Mesendoderm (in vitro differentiated cells): ENCODE measurements around the gene BTNL2.
"Not testable (repeated sequence)": the region's sequence is repeated elsewhere in the genome, so short reads cannot be mapped to it uniquely, and the experiment has no call there.

Source experiments
- DNase-seq: peaks from one replicate; pipeline ENCODE4 v3.0.0; 2013
- H2AK5ac ChIP-seq: 2 replicates; pipeline ENCODE4 v1.6.1; 2013; ENCODE audit warnings: low read length, inconsistent platforms
- H2BK120ac ChIP-seq: 2 replicates; pipeline ENCODE4 v1.6.1; 2013; ENCODE audit warnings: low read depth, mild to moderate bottlenecking, low read length, moderate library complexity, mixed read lengths
- H2BK15ac ChIP-seq: replicated peaks from 2 replicates; pipeline ENCODE4 v1.6.1; 2013; ENCODE audit warnings: low read depth, mild to moderate bottlenecking, moderate library complexity
- H2BK5ac ChIP-seq: 2 replicates; pipeline ENCODE4 v1.6.1; 2013; ENCODE audit warnings: low read length, inconsistent platforms
- H3K18ac ChIP-seq: 2 replicates; pipeline ENCODE4 v1.6.1; 2013; ENCODE audit warnings: mild to moderate bottlenecking, low read length, mixed read lengths
- H3K23ac ChIP-seq: one replicate; pipeline ENCODE4 v1.6.1; 2013; ENCODE audit warnings: low read length
- H3K27ac ChIP-seq: 2 replicates; pipeline ENCODE4 v1.5.1; 2013; ENCODE audit warnings: low read depth, mild to moderate bottlenecking, inconsistent platforms, low read length, moderate library complexity
- H3K27me3 ChIP-seq: 2 replicates; pipeline ENCODE4 v1.6.1; 2013; ENCODE audit warnings: low read length, control low read depth, mild to moderate bottlenecking, inconsistent platforms; ENCODE audit not compliant: insufficient read depth, poor library complexity
- H3K36me3 ChIP-seq: 2 replicates; pipeline ENCODE4 v1.6.1; 2013; ENCODE audit warnings: low read length, inconsistent platforms; ENCODE audit not compliant: control insufficient read depth, insufficient read depth
- H3K4ac ChIP-seq: one replicate; pipeline ENCODE4 v1.6.1; 2013; ENCODE audit warnings: low read depth, mild to moderate bottlenecking, low read length, moderate library complexity
- H3K4me1 ChIP-seq: 2 replicates; pipeline ENCODE4 v1.6.1; 2013; ENCODE audit warnings: low read depth, low read length, inconsistent platforms; ENCODE audit not compliant: control insufficient read depth
- H3K4me2 ChIP-seq: 2 replicates; pipeline ENCODE4 v1.6.1; 2013; ENCODE audit warnings: low read length
- H3K4me3 ChIP-seq: 2 replicates; pipeline ENCODE4 v1.5.1; 2013; ENCODE audit warnings: mild to moderate bottlenecking, low read length
- H3K56ac ChIP-seq: one replicate; pipeline ENCODE4 v1.6.1; 2013; ENCODE audit warnings: low read length
- H3K79me1 ChIP-seq: 2 replicates; pipeline ENCODE4 v1.6.1; 2013; ENCODE audit warnings: low read length, inconsistent platforms
- H3K79me2 ChIP-seq: 2 replicates; pipeline ENCODE4 v1.6.1; 2013; ENCODE audit warnings: mild to moderate bottlenecking, low read length; ENCODE audit not compliant: control insufficient read depth, insufficient read depth
- H3K9ac ChIP-seq: 2 replicates; pipeline ENCODE4 v1.6.1; 2013; ENCODE audit warnings: low read length, inconsistent platforms
- H4K5ac ChIP-seq: one replicate; pipeline ENCODE4 v1.6.1; 2013; ENCODE audit warnings: low read length
- H4K8ac ChIP-seq: one replicate; pipeline ENCODE4 v1.6.1; 2013; ENCODE audit warnings: low read depth, mild to moderate bottlenecking, control low read depth, low read length, moderate library complexity
- WGBS: extraction: QIAGEN DNeasy Blood & Tissue Kit; methylation state at CpG from one replicate; pipeline ENCODE4 v1.1.7; 2013; ENCODE audit warnings: low lambda C conversion rate, missing lambda C conversion rate; ENCODE audit not compliant: insufficient coverage; ENCODE audit errors: extremely low coverage; 5-methylcytosine and 5-hydroxymethylcytosine counted together

Gene BTNL2

DNA sequence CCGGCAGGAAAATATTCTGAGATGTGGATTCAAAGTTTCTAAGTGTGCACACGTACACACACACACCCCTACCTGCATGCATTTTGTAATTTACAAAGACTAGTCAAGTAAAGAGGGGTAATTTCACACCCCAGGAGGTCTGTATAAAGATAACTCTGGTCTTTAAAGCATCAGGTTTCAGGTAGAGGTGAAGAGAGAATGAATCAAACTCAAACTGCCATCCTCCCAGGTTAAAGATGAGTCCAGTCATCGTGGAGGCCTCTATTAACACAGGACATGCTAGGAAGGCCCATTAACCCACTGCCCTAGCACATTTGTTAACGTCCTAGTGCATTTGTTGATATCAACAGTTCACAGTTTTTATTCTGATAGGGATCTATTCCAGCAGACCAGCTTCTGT is 29.2 kb upstream of the BTNL2 start:
- Histone ChIP-seq H2BK5ac (no peak overlapping the region), H4K5ac (no peak overlapping the region), H3K27me3 (peaks cover 1% of the 10 kb centered on the region), H3K79me1 (no peaks in the 10 kb centered on the region), H3K79me2 (no peaks in the 10 kb centered on the region), H3K4me2 (no peak overlapping the region), H3K36me3 (no peaks in the 10 kb centered on the region), H2BK15ac (no peak overlapping the region), H3K23ac (no peak overlapping the region), H3K4me1 (no peaks in the 10 kb centered on the region), H2BK120ac (no peak overlapping the region), H3K27ac (no peak overlapping the region), H3K4ac (no peak overlapping the region), H3K18ac (no peak overlapping the region), H3K9ac (no peak overlapping the region), H2AK5ac (no peak overlapping the region), H4K8ac (no peak overlapping the region), H3K4me3 (no peak overlapping the region), H3K56ac (no peak overlapping the region)
- no peak for DNase-seq
- no CpG with 5 or more reads among the region's 4 CpGs for WGBS

DNA sequence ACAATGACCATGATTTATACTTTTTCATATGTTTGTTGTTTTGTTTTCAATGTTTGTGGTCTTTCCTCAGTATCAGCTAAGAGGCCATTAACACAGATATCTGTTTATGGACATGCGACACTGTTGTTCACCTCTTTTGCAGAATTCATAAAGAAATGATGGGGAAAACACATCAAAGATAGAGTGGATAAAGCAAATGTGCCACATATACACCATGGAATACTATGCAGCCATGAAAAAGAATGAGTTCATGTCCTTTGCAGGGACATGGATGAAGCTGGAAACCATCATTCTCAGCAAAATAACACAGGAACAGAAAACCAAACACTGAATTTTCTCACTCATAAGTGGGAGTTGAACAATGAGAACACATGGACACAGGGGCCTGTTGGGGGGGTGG is 27.0 kb upstream of the BTNL2 start:
- not testable (repeated sequence) for H3K18ac ChIP-seq, H3K56ac ChIP-seq, H2BK15ac ChIP-seq, H3K9ac ChIP-seq, H3K79me1 ChIP-seq, H3K27ac ChIP-seq, H3K27me3 ChIP-seq, H3K4me2 ChIP-seq, DNase-seq, H2BK120ac ChIP-seq, H3K79me2 ChIP-seq, H3K4me3 ChIP-seq, H3K36me3 ChIP-seq, H4K8ac ChIP-seq, H2AK5ac ChIP-seq, H3K4me1 ChIP-seq, H3K4ac ChIP-seq, H4K5ac ChIP-seq, H3K23ac ChIP-seq, H2BK5ac ChIP-seq
- no CpG with 5 or more reads among the region's 1 CpG for WGBS

DNA sequence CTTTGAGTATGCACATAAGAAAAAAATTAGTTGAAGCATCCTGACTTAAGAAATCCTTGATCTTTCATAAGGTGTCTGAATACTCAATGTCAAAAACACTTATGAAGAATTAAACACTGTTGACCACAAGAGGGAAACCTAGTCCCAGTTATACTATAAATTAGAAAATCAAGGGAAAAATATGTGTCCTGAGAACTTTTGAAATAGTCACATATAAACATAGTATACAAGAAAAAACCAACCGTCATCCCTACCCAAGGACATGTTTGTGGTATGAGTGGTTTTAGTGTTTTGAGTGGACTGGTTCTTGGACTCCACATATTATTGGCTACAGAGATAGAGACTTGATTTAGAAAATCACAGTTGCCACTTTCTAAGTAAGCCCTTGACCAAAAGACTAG is 25.1 kb upstream of the BTNL2 start:
- no peak overlapping the region for H3K4ac ChIP-seq
- H3K79me1 ChIP-seq: no peaks in the 10 kb centered on the region
- H3K4me3 ChIP-seq: no peak overlapping the region
- no peak overlapping the region for H3K23ac ChIP-seq
- H4K8ac ChIP-seq: no peak overlapping the region
- H3K79me2 ChIP-seq: no peaks in the 10 kb centered on the region
- peak; percentile 25 for DNase-seq
- H3K18ac ChIP-seq: no peak overlapping the region
- no peak overlapping the region for H2AK5ac ChIP-seq
- no peak overlapping the region for H2BK5ac ChIP-seq
- no peak overlapping the region for H4K5ac ChIP-seq
- H3K27me3 ChIP-seq: peaks cover 1% of the 10 kb centered on the region
- no peak overlapping the region for H2BK120ac ChIP-seq
- no peak overlapping the region for H3K56ac ChIP-seq
- H3K36me3 ChIP-seq: no peaks in the 10 kb centered on the region
- WGBS: no CpG with 5 or more reads among the region's 1 CpG
- no peak overlapping the region for H2BK15ac ChIP-seq
- H3K4me2 ChIP-seq: no peak overlapping the region
- no peaks in the 10 kb centered on the region for H3K4me1 ChIP-seq
- no peak overlapping the region for H3K27ac ChIP-seq
- no peak overlapping the region for H3K9ac ChIP-seq

DNA sequence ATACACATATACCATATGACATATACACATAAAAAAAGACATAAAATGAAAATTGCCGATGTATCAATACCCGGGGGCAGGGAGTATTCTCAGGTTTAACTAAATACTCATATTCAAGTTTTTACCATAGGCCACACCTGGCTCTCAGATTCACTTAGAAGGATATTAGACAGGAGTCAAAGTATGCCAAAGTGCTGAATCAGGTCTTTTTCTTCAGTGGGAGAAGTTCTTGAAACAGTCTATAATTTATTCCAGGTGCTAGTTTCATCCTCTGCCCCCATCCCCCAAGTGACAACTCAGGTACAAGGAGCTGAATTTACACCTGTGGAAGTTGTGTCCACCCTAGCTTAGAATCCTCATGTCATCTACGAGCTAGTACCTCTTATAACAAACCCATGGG is 24.2 kb upstream of the BTNL2 start:
- no peak overlapping the region for H2BK120ac ChIP-seq
- H2BK5ac ChIP-seq: no peak overlapping the region
- no peak overlapping the region for H3K4ac ChIP-seq
- H3K79me2 ChIP-seq: no peaks in the 10 kb centered on the region
- WGBS: no CpG with 5 or more reads among the region's 3 CpGs
- no peaks in the 10 kb centered on the region for H3K79me1 ChIP-seq
- H4K8ac ChIP-seq: no peak overlapping the region
- H3K23ac ChIP-seq: no peak overlapping the region
- H3K4me2 ChIP-seq: no peak overlapping the region
- no peak overlapping the region for H2BK15ac ChIP-seq
- H3K4me3 ChIP-seq: no peak overlapping the region
- H3K56ac ChIP-seq: no peak overlapping the region
- DNase-seq: no peak
- no peaks in the 10 kb centered on the region for H3K36me3 ChIP-seq
- no peak overlapping the region for H4K5ac ChIP-seq
- H3K27me3 ChIP-seq: peaks cover 1% of the 10 kb centered on the region
- H3K4me1 ChIP-seq: no peaks in the 10 kb centered on the region
- no peak overlapping the region for H3K9ac ChIP-seq
- no peak overlapping the region for H3K18ac ChIP-seq
- no peak overlapping the region for H3K27ac ChIP-seq
- H2AK5ac ChIP-seq: no peak overlapping the region

DNA sequence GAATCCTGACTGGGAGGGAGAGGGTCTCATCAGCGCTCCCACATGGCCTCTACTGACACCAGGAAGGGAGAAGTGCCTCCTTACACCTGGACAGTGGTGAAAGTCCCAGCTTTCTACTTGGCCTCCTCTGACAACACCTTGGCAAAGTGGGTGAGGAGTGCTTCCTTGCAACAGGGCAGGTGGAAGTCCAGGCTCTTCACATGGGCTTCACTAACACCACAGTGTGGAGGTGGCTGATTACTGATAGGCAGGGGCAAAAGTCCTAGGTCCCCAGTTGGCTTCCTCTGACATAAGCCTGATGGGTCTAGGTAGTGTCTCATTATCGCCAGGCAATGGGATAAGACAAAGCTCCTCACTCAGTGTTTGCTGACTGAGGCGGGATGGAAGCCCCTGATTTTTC is 23.2 kb upstream of the BTNL2 start:
- WGBS: no CpG with 5 or more reads among the region's 3 CpGs

DNA sequence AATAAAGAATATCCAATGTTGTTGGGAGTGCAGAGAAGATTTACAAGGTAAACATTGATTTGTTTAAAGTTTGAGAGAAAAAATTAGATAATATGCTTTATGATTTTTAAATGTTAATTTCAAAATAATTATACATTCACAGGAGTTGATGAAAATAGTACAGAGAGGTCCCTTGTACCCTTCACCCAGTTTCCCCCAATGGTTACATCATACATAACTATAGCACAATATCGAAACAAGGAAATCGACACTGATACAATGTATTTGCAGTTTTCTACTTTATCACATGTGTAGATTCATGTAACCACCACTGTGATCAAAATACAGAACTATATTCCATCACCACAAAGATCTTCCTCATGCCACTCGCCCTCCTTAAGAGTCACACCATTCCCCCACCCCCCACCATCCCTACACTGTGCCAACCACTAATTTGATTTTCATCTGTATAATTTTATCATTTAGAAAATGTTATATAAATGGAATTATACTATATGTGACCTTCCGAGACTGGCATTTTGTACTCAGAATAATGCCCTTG is 21.0 kb upstream of the BTNL2 start:
- no peak overlapping the region for H4K5ac ChIP-seq
- H2AK5ac ChIP-seq: no peak overlapping the region
- no peak overlapping the region for H3K4ac ChIP-seq
- H3K23ac ChIP-seq: no peak overlapping the region
- H3K4me3 ChIP-seq: no peak overlapping the region
- no CpG with 5 or more reads among the region's 4 CpGs for WGBS
- no peaks in the 10 kb centered on the region for H3K27me3 ChIP-seq
- H3K9ac ChIP-seq: no peak overlapping the region
- H3K79me2 ChIP-seq: no peaks in the 10 kb centered on the region
- no peak overlapping the region for H3K56ac ChIP-seq
- no peak overlapping the region for H4K8ac ChIP-seq
- H3K4me1 ChIP-seq: no peaks in the 10 kb centered on the region
- no peaks in the 10 kb centered on the region for H3K79me1 ChIP-seq
- no peak overlapping the region for H3K18ac ChIP-seq
- no peak overlapping the region for H2BK120ac ChIP-seq
- H3K27ac ChIP-seq: no peak overlapping the region
- H2BK5ac ChIP-seq: no peak overlapping the region
- H2BK15ac ChIP-seq: no peak overlapping the region
- H3K4me2 ChIP-seq: no peak overlapping the region
- H3K36me3 ChIP-seq: no peaks in the 10 kb centered on the region
- DNase-seq: no peak

More for the DNA sequence above, 23.2 kb upstream of the BTNL2 start:
- H4K5ac ChIP-seq: no peak overlapping the region
- H3K18ac ChIP-seq: no peak overlapping the region
- H3K9ac ChIP-seq: no peak overlapping the region
- H3K4me2 ChIP-seq: no peak overlapping the region
- no peaks in the 10 kb centered on the region for H3K79me1 ChIP-seq
- H4K8ac ChIP-seq: no peak overlapping the region
- peaks cover 1% of the 10 kb centered on the region for H3K27me3 ChIP-seq
- no peak overlapping the region for H3K4ac ChIP-seq
- no peak overlapping the region for H3K27ac ChIP-seq
- no peak overlapping the region for H3K23ac ChIP-seq
- no peak overlapping the region for H2AK5ac ChIP-seq
- no peak overlapping the region for H2BK15ac ChIP-seq
- H3K36me3 ChIP-seq: no peaks in the 10 kb centered on the region
- H2BK5ac ChIP-seq: no peak overlapping the region
- no peak overlapping the region for H2BK120ac ChIP-seq
- no peak overlapping the region for H3K4me3 ChIP-seq
- DNase-seq: no peak
- no peaks in the 10 kb centered on the region for H3K4me1 ChIP-seq
- H3K56ac ChIP-seq: no peak overlapping the region
- H3K79me2 ChIP-seq: no peaks in the 10 kb centered on the region
